GM23338 (cell line): Measurements from ENCODE around the gene FCRL6. TPM values are rescaled to one million over a fixed set of nuclear protein-coding genes. Genes with fewer than 3 reads are reported as not detected.

ENCODE experiments used
- ATAC-seq: fragments of 200-7000 bp; cut with Tn5 transposase; 3 replicates; pipeline ENCODE4 v1.9.1; 2020
- DNase-seq: peaks from one replicate; pipeline ENCODE4 v3.0.0-alpha.2; 2015; ENCODE audit warnings: low spot score
- H2AFZ ChIP-seq: fragments of 200-600 bp; sonication (generic); 2 replicates; pipeline ENCODE4 v1.8.0; 2016; ENCODE audit warnings: antibody characterized with exemption, mild to moderate bottlenecking, moderate library complexity
- H3F3A ChIP-seq: fragments of 200-600 bp; sonication (generic); replicated peaks from 2 replicates; pipeline ENCODE4 v1.8.0; 2017; ENCODE audit warnings: antibody characterized with exemption, mixed run types, low read depth
- H3K27ac ChIP-seq: fragments of 200-600 bp; sonication (generic); 2 replicates; pipeline ENCODE4 v1.6.1; 2016; ENCODE audit warnings: low read depth
- H3K27me3 ChIP-seq: fragments of 200-600 bp; sonication (generic); 2 replicates; pipeline ENCODE4 v1.8.0; 2016; ENCODE audit warnings: mild to moderate bottlenecking, mixed run types, moderate library complexity; ENCODE audit not compliant: insufficient read depth
- H3K36me3 ChIP-seq: fragments of 200-600 bp; sonication (generic); 2 replicates; pipeline ENCODE4 v1.8.0; 2016; ENCODE audit warnings: mild to moderate bottlenecking; ENCODE audit not compliant: insufficient read depth
- H3K4me1 ChIP-seq: fragments of 200-600 bp; sonication (generic); 2 replicates; pipeline ENCODE4 v1.8.0; 2016; ENCODE audit warnings: mild to moderate bottlenecking, moderate library complexity; ENCODE audit not compliant: insufficient read depth
- H3K4me2 ChIP-seq: fragments of 200-600 bp; sonication (generic); 2 replicates; pipeline ENCODE4 v1.7.1; 2017; ENCODE audit warnings: mixed run types
- H3K4me3 ChIP-seq: fragments of 200-600 bp; sonication (generic); 2 replicates; pipeline ENCODE4 v1.6.1; 2016; ENCODE audit warnings: mixed run types
- H3K79me2 ChIP-seq: fragments of 200-600 bp; sonication (generic); replicated peaks from 2 replicates; pipeline ENCODE4 v1.8.0; 2017; ENCODE audit warnings: mild to moderate bottlenecking; ENCODE audit not compliant: insufficient read depth
- H3K9me2 ChIP-seq: fragments of 200-600 bp; sonication (generic); 2 replicates; pipeline ENCODE4 v1.8.0; 2017; ENCODE audit not compliant: insufficient read depth
- H4K20me1 ChIP-seq: fragments of 200-600 bp; sonication (generic); replicated peaks from 2 replicates; pipeline ENCODE4 v1.8.0; 2017; ENCODE audit warnings: mild to moderate bottlenecking; ENCODE audit not compliant: insufficient read depth
- H3K27ac Mint-ChIP-seq: 2 replicates; pipeline ENCODE4 v1.8.0; 2020; ENCODE audit warnings: inconsistent platforms, mild to moderate bottlenecking, moderate library complexity, mixed read lengths
- H3K27me3 Mint-ChIP-seq: 3 replicates; pipeline ENCODE4 v1.8.0; 2022; ENCODE audit warnings: low read depth, mild to moderate bottlenecking, moderate library complexity, mixed read lengths, inconsistent platforms; ENCODE audit not compliant: insufficient read depth, poor library complexity
- H3K36me3 Mint-ChIP-seq: 3 replicates; pipeline ENCODE4 v1.8.0; 2021; ENCODE audit warnings: low read depth, mild to moderate bottlenecking, inconsistent platforms, moderate library complexity, mixed read lengths
- H3K4me1 Mint-ChIP-seq: 3 replicates; pipeline ENCODE4 v1.8.0; 2020; ENCODE audit warnings: mild to moderate bottlenecking, inconsistent platforms, mixed read lengths
- H3K4me3 Mint-ChIP-seq: 3 replicates; pipeline ENCODE4 v1.8.0; 2021; ENCODE audit warnings: moderate library complexity, mild to moderate bottlenecking, inconsistent platforms, mixed read lengths
- H3K9me3 Mint-ChIP-seq: 3 replicates; pipeline ENCODE4 v1.8.0; 2020; ENCODE audit warnings: moderate library complexity, mild to moderate bottlenecking, inconsistent platforms, mixed read lengths
- STAT1 ChIP-seq: IDR thresholded peaks from one replicate; pipeline ENCODE4 v1.6.1; 2016; ENCODE audit warnings: antibody characterized with exemption; ENCODE audit not compliant: unreplicated experiment
- polyA plus RNA-seq: library from polyadenylated mRNA; unstranded; fragments of >200 nt; fragmentation: Nextera tagmentation; extraction: Ambion mirVana; gene quantifications from 2 replicates; pipeline ENCODE4 v1.2.1, GENCODE V29; 2016
- total RNA-seq: library from RNA; depleted of rRNA; stranded (reverse); fragments of >200 nt; shearing (Covaris generic); gene quantifications from 2 replicates; pipeline ENCODE4 v1.2.3, GENCODE V29; 2014
- TF ChIP-seq, protein P1 (sequence below): fragments of 250-450 bp; sonication (Bioruptor Pico); IDR thresholded peaks from 2 replicates; pipeline ENCODE4 v1.5.0; 2020; ENCODE audit warnings: mild to moderate bottlenecking, moderate library complexity

FCRL6 gene
- total and polyA plus RNA-seq, 2 experiments from 2014 or later: not detected

DNA sequence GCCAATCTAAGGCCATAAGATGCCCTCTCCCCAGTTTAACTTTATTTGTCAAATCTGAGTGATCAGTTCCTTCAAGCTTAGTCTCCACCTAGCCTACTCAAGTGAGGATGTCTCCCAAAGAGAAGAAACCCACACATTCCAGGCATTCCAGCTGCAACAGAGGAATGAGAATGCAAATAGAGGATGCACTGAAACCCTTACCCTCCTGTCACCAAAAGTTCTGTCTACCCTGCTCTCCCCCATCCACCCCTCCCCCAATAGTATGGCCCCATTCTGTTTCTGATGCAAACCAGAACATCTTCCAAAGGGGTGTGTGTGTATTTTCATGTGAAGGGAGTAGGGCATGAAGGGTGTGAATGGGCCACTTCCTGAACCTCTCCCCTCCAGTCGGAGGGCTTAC, 18.4 kb upstream of the FCRL6 start:
- peaks cover 28% of the 10 kb centered on the region for H3K9me2 ChIP-seq

More for the DNA sequence above, 18.4 kb upstream of the FCRL6 start:
- Histone ChIP-seq H4K20me1 (no peaks in the 10 kb centered on the region), H3K4me3 (peak overlapping the region; percentile 28; the same call in 1 of the 2 replicates), H3F3A (no peaks in the 10 kb centered on the region), H3K36me3 (no peaks in the 10 kb centered on the region), H3K4me2 (peak overlapping the region; percentile 37), H3K27ac (0 out of 2 replicates have a peak overlapping the region, but pooled peaks have one; percentile 29), H2AFZ (no peak overlapping the region), H3K79me2 (0 out of 2 replicates have a peak, but pooled peaks cover 6% of the 10 kb centered on the region), H3K4me1 (peaks cover 19% of the 10 kb centered on the region), H3K27me3 (no peaks in the 10 kb centered on the region)
- ATAC-seq: no peak
- no peak overlapping the region for H3K27ac Mint-ChIP-seq
- H3K4me3 Mint-ChIP-seq: no peak overlapping the region
- H3K9me3 Mint-ChIP-seq: peaks cover 12% of the 10 kb centered on the region; the same call in 2 of the 3 replicates
- H3K4me1 Mint-ChIP-seq: peaks cover 30% of the 10 kb centered on the region
- DNase-seq: peak; percentile 64
- H3K27me3 Mint-ChIP-seq: peaks cover 7% of the 10 kb centered on the region
- no peak for TF ChIP-seq STAT1
- TF ChIP-seq, protein P1, sequence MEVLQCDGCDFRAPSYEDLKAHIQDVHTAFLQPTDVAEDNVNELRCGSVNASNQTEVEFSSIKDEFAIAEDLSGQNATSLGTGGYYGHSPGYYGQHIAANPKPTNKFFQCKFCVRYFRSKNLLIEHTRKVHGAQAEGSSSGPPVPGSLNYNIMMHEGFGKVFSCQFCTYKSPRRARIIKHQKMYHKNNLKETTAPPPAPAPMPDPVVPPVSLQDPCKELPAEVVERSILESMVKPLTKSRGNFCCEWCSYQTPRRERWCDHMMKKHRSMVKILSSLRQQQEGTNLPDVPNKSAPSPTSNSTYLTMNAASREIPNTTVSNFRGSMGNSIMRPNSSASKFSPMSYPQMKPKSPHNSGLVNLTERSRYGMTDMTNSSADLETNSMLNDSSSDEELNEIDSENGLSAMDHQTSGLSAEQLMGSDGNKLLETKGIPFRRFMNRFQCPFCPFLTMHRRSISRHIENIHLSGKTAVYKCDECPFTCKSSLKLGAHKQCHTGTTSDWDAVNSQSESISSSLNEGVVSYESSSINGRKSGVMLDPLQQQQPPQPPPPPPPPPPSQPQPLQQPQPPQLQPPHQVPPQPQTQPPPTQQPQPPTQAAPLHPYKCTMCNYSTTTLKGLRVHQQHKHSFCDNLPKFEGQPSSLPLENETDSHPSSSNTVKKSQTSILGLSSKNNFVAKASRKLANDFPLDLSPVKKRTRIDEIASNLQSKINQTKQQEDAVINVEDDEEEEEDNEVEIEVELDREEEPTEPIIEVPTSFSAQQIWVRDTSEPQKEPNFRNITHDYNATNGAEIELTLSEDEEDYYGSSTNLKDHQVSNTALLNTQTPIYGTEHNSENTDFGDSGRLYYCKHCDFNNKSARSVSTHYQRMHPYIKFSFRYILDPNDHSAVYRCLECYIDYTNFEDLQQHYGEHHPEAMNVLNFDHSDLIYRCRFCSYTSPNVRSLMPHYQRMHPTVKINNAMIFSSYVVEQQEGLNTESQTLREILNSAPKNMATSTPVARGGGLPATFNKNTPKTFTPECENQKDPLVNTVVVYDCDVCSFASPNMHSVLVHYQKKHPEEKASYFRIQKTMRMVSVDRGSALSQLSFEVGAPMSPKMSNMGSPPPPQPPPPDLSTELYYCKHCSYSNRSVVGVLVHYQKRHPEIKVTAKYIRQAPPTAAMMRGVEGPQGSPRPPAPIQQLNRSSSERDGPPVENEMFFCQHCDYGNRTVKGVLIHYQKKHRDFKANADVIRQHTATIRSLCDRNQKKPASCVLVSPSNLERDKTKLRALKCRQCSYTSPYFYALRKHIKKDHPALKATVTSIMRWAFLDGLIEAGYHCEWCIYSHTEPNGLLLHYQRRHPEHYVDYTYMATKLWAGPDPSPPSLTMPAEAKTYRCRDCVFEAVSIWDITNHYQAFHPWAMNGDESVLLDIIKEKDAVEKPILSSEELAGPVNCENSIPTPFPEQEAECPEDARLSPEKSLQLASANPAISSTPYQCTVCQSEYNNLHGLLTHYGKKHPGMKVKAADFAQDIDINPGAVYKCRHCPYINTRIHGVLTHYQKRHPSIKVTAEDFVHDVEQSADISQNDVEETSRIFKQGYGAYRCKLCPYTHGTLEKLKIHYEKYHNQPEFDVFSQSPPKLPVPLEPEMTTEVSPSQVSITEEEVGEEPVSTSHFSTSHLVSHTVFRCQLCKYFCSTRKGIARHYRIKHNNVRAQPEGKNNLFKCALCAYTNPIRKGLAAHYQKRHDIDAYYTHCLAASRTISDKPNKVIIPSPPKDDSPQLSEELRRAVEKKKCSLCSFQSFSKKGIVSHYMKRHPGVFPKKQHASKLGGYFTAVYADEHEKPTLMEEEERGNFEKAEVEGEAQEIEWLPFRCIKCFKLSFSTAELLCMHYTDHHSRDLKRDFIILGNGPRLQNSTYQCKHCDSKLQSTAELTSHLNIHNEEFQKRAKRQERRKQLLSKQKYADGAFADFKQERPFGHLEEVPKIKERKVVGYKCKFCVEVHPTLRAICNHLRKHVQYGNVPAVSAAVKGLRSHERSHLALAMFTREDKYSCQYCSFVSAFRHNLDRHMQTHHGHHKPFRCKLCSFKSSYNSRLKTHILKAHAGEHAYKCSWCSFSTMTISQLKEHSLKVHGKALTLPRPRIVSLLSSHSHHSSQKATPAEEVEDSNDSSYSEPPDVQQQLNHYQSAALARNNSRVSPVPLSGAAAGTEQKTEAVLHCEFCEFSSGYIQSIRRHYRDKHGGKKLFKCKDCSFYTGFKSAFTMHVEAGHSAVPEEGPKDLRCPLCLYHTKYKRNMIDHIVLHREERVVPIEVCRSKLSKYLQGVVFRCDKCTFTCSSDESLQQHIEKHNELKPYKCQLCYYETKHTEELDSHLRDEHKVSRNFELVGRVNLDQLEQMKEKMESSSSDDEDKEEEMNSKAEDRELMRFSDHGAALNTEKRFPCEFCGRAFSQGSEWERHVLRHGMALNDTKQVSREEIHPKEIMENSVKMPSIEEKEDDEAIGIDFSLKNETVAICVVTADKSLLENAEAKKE (CRISPR knock-in tag): peak; percentile 87
- H3K36me3 Mint-ChIP-seq: peaks cover 27% of the 10 kb centered on the region
